22Rv1 (cell line): ENCODE data around the gene RNF144B.
A peak's percentile ranks its signal among the peaks of the same experiment; 100 is the strongest.
"Not testable (repeated sequence)": the region's sequence is repeated elsewhere in the genome, so short reads cannot be mapped to it uniquely, and the experiment has no call there.

Source experiments
- H3K27ac ChIP-seq: fragments of 450-650 bp; 2 replicates; pipeline ENCODE4 v1.5.1; 2017
- ZFX ChIP-seq: fragments of 450-650 bp; IDR thresholded peaks from 2 replicates; pipeline ENCODE4 v1.6.1; 2017; ENCODE audit warnings: antibody characterized with exemption, borderline replicate concordance
- TF ChIP-seq, protein P1 (sequence below): fragments of 450-650 bp; IDR thresholded peaks from 2 replicates; pipeline ENCODE4 v1.5.1; 2017; ENCODE audit warnings: mild to moderate bottlenecking

Gene RNF144B

GRCh38 chr6:18445228-18445627, 58.1 kb downstream of the RNF144B start:
- H3K27ac ChIP-seq, result no peak overlapping the region
- TF ChIP-seq, protein P1, sequence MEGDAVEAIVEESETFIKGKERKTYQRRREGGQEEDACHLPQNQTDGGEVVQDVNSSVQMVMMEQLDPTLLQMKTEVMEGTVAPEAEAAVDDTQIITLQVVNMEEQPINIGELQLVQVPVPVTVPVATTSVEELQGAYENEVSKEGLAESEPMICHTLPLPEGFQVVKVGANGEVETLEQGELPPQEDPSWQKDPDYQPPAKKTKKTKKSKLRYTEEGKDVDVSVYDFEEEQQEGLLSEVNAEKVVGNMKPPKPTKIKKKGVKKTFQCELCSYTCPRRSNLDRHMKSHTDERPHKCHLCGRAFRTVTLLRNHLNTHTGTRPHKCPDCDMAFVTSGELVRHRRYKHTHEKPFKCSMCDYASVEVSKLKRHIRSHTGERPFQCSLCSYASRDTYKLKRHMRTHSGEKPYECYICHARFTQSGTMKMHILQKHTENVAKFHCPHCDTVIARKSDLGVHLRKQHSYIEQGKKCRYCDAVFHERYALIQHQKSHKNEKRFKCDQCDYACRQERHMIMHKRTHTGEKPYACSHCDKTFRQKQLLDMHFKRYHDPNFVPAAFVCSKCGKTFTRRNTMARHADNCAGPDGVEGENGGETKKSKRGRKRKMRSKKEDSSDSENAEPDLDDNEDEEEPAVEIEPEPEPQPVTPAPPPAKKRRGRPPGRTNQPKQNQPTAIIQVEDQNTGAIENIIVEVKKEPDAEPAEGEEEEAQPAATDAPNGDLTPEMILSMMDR, result no peak
- TF ChIP-seq ZFX, result no peak

GRCh38 chr6:18446771-18447170, 59.6 kb downstream of the RNF144B start:
- H3K27ac ChIP-seq, result no peak overlapping the region
- TF ChIP-seq, protein P1, result no peak
- no peak for TF ChIP-seq ZFX

DNA sequence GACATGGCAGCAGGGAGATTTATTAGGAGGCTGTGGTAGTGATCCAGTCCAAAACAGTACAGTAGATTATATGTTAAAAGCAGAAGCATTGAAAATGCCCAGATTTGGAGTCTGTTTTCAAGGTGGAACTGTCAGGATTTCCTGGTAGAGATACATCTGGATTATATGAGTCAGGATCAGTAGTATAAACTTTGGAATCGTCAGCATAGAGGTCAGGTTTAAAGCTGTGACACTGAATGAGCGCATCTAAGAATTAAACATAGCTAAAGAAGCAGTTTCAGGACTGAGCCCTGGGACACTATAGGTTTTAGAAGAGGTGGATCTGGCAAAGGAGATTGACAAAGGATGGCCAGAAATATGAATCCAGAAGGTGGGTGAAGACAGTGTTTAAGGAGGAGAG, 60.4 kb downstream of the RNF144B start:
- no peak overlapping the region for H3K27ac ChIP-seq
- TF ChIP-seq, protein P1, result no peak
- no peak for TF ChIP-seq ZFX

- TF ChIP-seq, protein P1, result no peak
- TF ChIP-seq ZFX, result no peak
- no peak overlapping the region for H3K27ac ChIP-seq
Observed at GRCh38 chr6:18451756-18452155, 64.6 kb downstream of the RNF144B start.

DNA sequence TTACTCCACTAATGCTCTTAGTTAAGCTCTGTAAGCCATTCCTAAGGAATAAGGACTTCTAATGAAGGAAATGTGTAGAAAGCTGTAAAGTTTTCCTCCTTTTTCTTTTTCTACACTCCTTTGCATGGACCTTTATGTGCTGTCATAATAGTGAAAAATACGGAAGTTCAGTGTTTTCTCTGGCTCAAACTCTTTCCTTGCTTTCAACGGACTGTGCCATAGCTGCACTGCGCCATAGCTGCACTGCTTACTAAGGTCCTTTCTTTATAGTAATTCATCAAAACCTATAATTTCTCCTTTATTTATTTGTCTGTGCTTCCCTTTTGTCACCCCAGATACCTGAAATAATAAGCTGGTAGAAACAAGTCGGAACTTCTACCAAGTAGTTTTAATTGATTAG, 67.3 kb downstream of the RNF144B start:
- TF ChIP-seq, protein P1, result no peak
- no peak for TF ChIP-seq ZFX
- no peak overlapping the region for H3K27ac ChIP-seq

GRCh38 chr6:18457065-18457737, 70.1 kb downstream of the RNF144B start:
- TF ChIP-seq, protein P1, result no peak
- TF ChIP-seq ZFX, result no peak
- H3K27ac ChIP-seq, result no peak overlapping the region

GRCh38 chr6:18458086-18458485, 70.9 kb downstream of the RNF144B start:
- not testable (repeated sequence) for H3K27ac ChIP-seq

- H3K27ac ChIP-seq, result peak overlapping the region; percentile 90
- TF ChIP-seq, protein P1, result no peak
- TF ChIP-seq ZFX, result no peak
Observed at GRCh38 chr6:18463429-18463828, 76.3 kb downstream of the RNF144B start.
